Liver (tissue), 9 donors: ENCODE measurements around the gene NUTF2. TPM values are rescaled to one million over a fixed set of nuclear protein-coding genes. Genes with fewer than 3 reads are reported as not detected.

ENCODE experiments used
- DNase-seq: peaks from one replicate; pipeline ENCODE4 v3.0.0-alpha.2; 2017; ENCODE audit warnings: low spot score
- H3K27ac ChIP-seq, 2 donors: one replicate each; pipeline ENCODE4 v1.7.0; 2013; ENCODE audit warnings: inconsistent platforms in 2 of 2, low read length in 2 of 2, control low read depth in 1 of 2, low read depth in 1 of 2, mild to moderate bottlenecking in 1 of 2
- H3K27me3 ChIP-seq, 4 donors: one replicate each; pipeline versions ENCODE4 v1.6.1 to v1.7.0; 2013; ENCODE audit warnings: low read length in 3 of 4, inconsistent platforms in 1 of 4, mild to moderate bottlenecking in 1 of 4, moderate library complexity in 1 of 4; ENCODE audit not compliant: control insufficient read depth in 4 of 4, insufficient read depth in 4 of 4
- H3K36me3 ChIP-seq, 4 donors: one replicate each; pipeline versions ENCODE4 v1.6.1 to v1.7.0; 2013; ENCODE audit warnings: low read length in 3 of 4, mild to moderate bottlenecking in 3 of 4, low read depth in 1 of 4, moderate library complexity in 1 of 4; ENCODE audit not compliant: control insufficient read depth in 4 of 4, insufficient read depth in 3 of 4
- H3K4me1 ChIP-seq, 4 donors: one replicate each; pipeline versions ENCODE4 v1.6.1 to v1.7.0; 2013; ENCODE audit warnings: low read length in 3 of 4, mild to moderate bottlenecking in 3 of 4, moderate library complexity in 1 of 4; ENCODE audit not compliant: control insufficient read depth in 4 of 4, insufficient read depth in 4 of 4
- H3K4me3 ChIP-seq, 3 donors: one replicate each; pipeline versions ENCODE4 v1.6.1 to v1.7.0; 2013; ENCODE audit warnings: low read length in 3 of 3, control low read depth in 1 of 3, low read depth in 1 of 3, mild to moderate bottlenecking in 1 of 3
- H3K9ac ChIP-seq, 2 donors: one replicate each; pipeline ENCODE4 v1.7.0; 2013; ENCODE audit warnings: low read length in 2 of 2, mild to moderate bottlenecking in 2 of 2, moderate library complexity in 2 of 2, control low read depth in 1 of 2, low read depth in 1 of 2
- H3K9me3 ChIP-seq, 4 donors: one replicate each; pipeline versions ENCODE4 v1.6.1 to v1.7.0; 2013; ENCODE audit warnings: low read length in 3 of 4; ENCODE audit not compliant: control insufficient read depth in 4 of 4
- CTCF ChIP-seq: fragments of 150-350 bp; IDR thresholded peaks from 2 replicates; pipeline ENCODE4 v1.5.1; 2017; ENCODE audit warnings: improper control_type of control experiment, low read depth, low read length; ENCODE audit not compliant: missing input control
- EGR1 ChIP-seq, 2 donors: IDR thresholded peaks; 2 replicates each; pipeline ENCODE4 v1.6.1; 2016 to 2018; ENCODE audit warnings: antibody characterized with exemption in 2 of 2, low read depth in 2 of 2
- FOXA2 ChIP-seq: IDR thresholded peaks from 2 replicates; pipeline ENCODE4 v1.6.1; 2016; ENCODE audit warnings: antibody characterized with exemption
- GABPA ChIP-seq, 2 donors: IDR thresholded peaks in 1 of 2; conservative IDR thresholded peaks in 1 of 2; 2 replicates each; pipeline ENCODE4 v1.6.1; 2016; ENCODE audit warnings: antibody characterized with exemption in 2 of 2, mild to moderate bottlenecking in 1 of 2, moderate library complexity in 1 of 2
- JUND ChIP-seq, 2 donors: IDR thresholded peaks; 2 replicates each; pipeline ENCODE4 v1.6.1; 2016; ENCODE audit warnings: antibody characterized with exemption in 2 of 2
- MAX ChIP-seq: IDR thresholded peaks from 2 replicates; pipeline ENCODE4 v1.6.1; 2016; ENCODE audit warnings: antibody characterized with exemption
- RAD21 ChIP-seq, 2 donors: IDR thresholded peaks; 2 replicates each; pipeline ENCODE4 v1.6.1; 2016; ENCODE audit warnings: antibody characterized with exemption in 2 of 2, mild to moderate bottlenecking in 2 of 2
- RXRA ChIP-seq, 2 donors: IDR thresholded peaks; 2 replicates each; pipeline ENCODE4 v1.6.1; 2017 to 2018; ENCODE audit warnings: antibody characterized with exemption in 2 of 2, mild to moderate bottlenecking in 1 of 2
- SP1 ChIP-seq: IDR thresholded peaks from 2 replicates; pipeline ENCODE4 v1.6.1; 2018; ENCODE audit warnings: antibody characterized with exemption, mild to moderate bottlenecking
- TAF1 ChIP-seq: conservative IDR thresholded peaks from 2 replicates; pipeline ENCODE4 v1.6.1; 2016; ENCODE audit warnings: antibody characterized with exemption, mild to moderate bottlenecking
- YY1 ChIP-seq: IDR thresholded peaks from 2 replicates; pipeline ENCODE4 v1.6.1; 2016; ENCODE audit warnings: antibody characterized with exemption, mild to moderate bottlenecking
- WGBS: extraction: QIAGEN DNeasy Blood & Tissue Kit; methylation state at CpG from one replicate; pipeline ENCODE4 v1.1.7; 2013; 5-methylcytosine and 5-hydroxymethylcytosine counted together
- polyA plus RNA-seq, 2 donors: library from polyadenylated mRNA; stranded (reverse) in 1 of 2; unstranded in 1 of 2; fragments of 200-250 nt in 1 of 2; fragments of >200 nt in 1 of 2; fragmentation: Nextera tagmentation in 1 of 2; extraction: Ambion mirVana in 1 of 2; gene quantifications; one replicate each; pipeline versions ENCODE4 v1.2.1 to v1.2.3, GENCODE V29; 2013 to 2015
- total RNA-seq, 2 donors: library from RNA; depleted of rRNA; stranded (reverse); fragments of >200 nt; gene quantifications; one replicate each; pipeline ENCODE4 v1.2.3, GENCODE V29; 2014
- TF ChIP-seq, protein P1 (sequence below): IDR thresholded peaks from 2 replicates; pipeline ENCODE4 v1.6.1; 2016; ENCODE audit warnings: antibody characterized with exemption
- TF ChIP-seq, protein P2 (sequence below): IDR thresholded peaks from 2 replicates; pipeline ENCODE4 v1.6.1; 2016; ENCODE audit warnings: antibody characterized with exemption, mild to moderate bottlenecking
- TF ChIP-seq, protein P3 (sequence below): IDR thresholded peaks from 2 replicates; pipeline ENCODE4 v1.6.1; 2016; ENCODE audit warnings: antibody characterized with exemption
- donor health status: healthy.
- donor health status: healthy.
- donor health status: healthy.
- donor health status: healthy.
- donor health status: healthy.

The NUTF2 gene
- total and polyA plus RNA-seq, 4 donors = 27.4 to 69.5 (median 54.8) TPM

- no peak overlapping the region for H3K9ac ChIP-seq
- no peaks in the 10 kb centered on the region for H3K4me1 ChIP-seq
- H3K27me3 ChIP-seq = no peaks in the 10 kb centered on the region
- peaks cover 0 to 19% (median 4%) of the 10 kb centered on the region in 4 donors for H3K36me3 ChIP-seq
- WGBS = 93% methylated on average over 2 of the region's 2 CpGs
- no peaks in the 10 kb centered on the region for H3K9me3 ChIP-seq
- DNase-seq = no peak
- no peak for TF ChIP-seq FOXA2
- TF ChIP-seq GABPA (IDR thresholded peaks at IDR 0.05 in 1 of 2, conservative IDR thresholded peaks at IDR 0.05 in 1 of 2) = no peak
- TF ChIP-seq, protein P1, sequence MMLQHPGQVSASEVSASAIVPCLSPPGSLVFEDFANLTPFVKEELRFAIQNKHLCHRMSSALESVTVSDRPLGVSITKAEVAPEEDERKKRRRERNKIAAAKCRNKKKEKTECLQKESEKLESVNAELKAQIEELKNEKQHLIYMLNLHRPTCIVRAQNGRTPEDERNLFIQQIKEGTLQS = no peak
- TF ChIP-seq SP1 = no peak
- no peak for TF ChIP-seq YY1
- TF ChIP-seq JUND (IDR thresholded peaks at IDR 0.05) = no peak
- no peak for TF ChIP-seq MAX
- TF ChIP-seq RXRA (IDR thresholded peaks at IDR 0.05) = no peak
- TF ChIP-seq, protein P2, sequence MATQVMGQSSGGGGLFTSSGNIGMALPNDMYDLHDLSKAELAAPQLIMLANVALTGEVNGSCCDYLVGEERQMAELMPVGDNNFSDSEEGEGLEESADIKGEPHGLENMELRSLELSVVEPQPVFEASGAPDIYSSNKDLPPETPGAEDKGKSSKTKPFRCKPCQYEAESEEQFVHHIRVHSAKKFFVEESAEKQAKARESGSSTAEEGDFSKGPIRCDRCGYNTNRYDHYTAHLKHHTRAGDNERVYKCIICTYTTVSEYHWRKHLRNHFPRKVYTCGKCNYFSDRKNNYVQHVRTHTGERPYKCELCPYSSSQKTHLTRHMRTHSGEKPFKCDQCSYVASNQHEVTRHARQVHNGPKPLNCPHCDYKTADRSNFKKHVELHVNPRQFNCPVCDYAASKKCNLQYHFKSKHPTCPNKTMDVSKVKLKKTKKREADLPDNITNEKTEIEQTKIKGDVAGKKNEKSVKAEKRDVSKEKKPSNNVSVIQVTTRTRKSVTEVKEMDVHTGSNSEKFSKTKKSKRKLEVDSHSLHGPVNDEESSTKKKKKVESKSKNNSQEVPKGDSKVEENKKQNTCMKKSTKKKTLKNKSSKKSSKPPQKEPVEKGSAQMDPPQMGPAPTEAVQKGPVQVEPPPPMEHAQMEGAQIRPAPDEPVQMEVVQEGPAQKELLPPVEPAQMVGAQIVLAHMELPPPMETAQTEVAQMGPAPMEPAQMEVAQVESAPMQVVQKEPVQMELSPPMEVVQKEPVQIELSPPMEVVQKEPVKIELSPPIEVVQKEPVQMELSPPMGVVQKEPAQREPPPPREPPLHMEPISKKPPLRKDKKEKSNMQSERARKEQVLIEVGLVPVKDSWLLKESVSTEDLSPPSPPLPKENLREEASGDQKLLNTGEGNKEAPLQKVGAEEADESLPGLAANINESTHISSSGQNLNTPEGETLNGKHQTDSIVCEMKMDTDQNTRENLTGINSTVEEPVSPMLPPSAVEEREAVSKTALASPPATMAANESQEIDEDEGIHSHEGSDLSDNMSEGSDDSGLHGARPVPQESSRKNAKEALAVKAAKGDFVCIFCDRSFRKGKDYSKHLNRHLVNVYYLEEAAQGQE = no peak
- TF ChIP-seq, protein P3, sequence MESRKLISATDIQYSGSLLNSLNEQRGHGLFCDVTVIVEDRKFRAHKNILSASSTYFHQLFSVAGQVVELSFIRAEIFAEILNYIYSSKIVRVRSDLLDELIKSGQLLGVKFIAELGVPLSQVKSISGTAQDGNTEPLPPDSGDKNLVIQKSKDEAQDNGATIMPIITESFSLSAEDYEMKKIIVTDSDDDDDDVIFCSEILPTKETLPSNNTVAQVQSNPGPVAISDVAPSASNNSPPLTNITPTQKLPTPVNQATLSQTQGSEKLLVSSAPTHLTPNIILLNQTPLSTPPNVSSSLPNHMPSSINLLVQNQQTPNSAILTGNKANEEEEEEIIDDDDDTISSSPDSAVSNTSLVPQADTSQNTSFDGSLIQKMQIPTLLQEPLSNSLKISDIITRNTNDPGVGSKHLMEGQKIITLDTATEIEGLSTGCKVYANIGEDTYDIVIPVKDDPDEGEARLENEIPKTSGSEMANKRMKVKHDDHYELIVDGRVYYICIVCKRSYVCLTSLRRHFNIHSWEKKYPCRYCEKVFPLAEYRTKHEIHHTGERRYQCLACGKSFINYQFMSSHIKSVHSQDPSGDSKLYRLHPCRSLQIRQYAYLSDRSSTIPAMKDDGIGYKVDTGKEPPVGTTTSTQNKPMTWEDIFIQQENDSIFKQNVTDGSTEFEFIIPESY = no peak
- no peak for TF ChIP-seq TAF1
- H3K4me3 ChIP-seq = no peak overlapping the region
- H3K27ac ChIP-seq = no peak overlapping the region
Measured at GRCh38 chr16:67864594-67864993, 17.9 kb downstream of the NUTF2 start.

DNA sequence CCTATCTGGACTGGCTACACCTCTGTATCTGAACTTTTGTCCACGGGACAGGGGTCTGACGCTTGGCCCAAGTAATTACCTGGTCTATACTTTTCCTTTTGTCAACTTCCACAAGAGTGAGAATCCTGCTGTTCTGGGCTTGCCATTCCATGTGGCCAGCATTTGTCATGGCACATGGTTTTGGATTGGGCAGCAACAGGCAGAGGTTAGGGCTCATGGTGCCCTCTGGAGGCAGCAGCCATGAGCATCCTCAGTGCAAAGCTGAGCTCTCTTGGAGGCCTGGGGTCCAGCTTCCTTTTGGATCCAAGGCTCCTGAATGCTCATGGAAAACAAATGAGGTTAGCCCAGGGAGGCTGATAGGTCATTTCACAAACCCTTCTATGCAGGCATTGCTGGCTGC is 18.6 kb downstream of the NUTF2 start:
- no peak overlapping the region for H3K27ac ChIP-seq
- H3K9ac ChIP-seq = no peak overlapping the region
- H3K4me3 ChIP-seq = no peak overlapping the region
- H3K9me3 ChIP-seq = no peaks in the 10 kb centered on the region
- TF ChIP-seq RXRA (IDR thresholded peaks at IDR 0.05) (no peak), MAX (peak; percentile 46), RAD21 (IDR thresholded peaks at IDR 0.05) (peak; percentile 77 to 80), CTCF (peak; percentile 49), EGR1 (IDR thresholded peaks at IDR 0.05; ENCODE audit: low read depth in 2 of 2) (no peak)
- TF ChIP-seq, protein P3 = no peak
- no peak for DNase-seq
- H3K36me3 ChIP-seq = peaks cover 0 to 19% (median 6%) of the 10 kb centered on the region in 4 donors
- WGBS = 95% methylated on average over 2 of the region's 2 CpGs
- no peaks in the 10 kb centered on the region for H3K27me3 ChIP-seq
- H3K4me1 ChIP-seq = no peaks in the 10 kb centered on the region
